Loucy (cell line): ENCODE measurements around the gene HUNK.

Experiments
- EZH2phosphoT487 ChIP-seq: fragments of 200-600 bp; IDR thresholded peaks from 2 replicates; pipeline ENCODE4 v1.6.1; 2018; ENCODE audit warnings: antibody characterized with exemption, mild to moderate bottlenecking, moderate library complexity, borderline replicate concordance
- TF ChIP-seq, protein P1 (sequence below): fragments of 200-600 bp; sonication (generic); conservative IDR thresholded peaks from 2 replicates; pipeline ENCODE4 v1.5.1; 2014; ENCODE audit warnings: mild to moderate bottlenecking, antibody characterized with exemption, low read length

DNA sequence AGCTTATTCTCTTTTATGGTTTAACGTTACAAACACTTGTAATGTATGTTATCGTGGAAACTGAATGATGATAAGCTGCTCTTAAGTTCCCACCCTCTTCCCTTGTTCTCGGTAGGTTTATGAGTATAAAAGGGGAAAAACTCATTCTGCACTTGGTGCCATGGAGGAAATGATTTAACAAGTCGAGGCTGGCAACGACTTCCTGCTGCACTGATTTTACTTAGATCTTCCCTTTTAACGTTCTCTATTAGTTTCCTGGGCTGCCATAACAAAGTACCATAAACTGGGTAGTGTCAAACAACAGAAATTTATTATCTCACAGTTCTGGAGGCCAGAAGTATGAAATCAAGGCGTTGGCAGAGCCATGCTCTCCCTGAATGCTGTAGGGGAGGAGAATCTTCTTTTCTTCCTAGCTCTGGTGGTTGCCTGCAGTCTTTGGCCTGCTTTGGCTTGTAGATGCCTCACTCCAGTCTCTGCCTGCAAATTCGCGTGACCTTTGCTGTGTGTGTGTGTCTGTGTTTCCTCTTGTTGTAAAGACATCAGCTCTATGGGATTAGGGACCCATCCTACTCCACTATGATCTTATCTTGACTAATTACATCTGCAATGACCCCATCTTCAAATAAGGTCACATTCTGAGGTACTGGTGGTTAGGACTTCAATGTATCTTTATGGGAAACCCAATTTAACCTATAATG is 26.3 kb downstream of the HUNK start:
- TF ChIP-seq, protein P1, sequence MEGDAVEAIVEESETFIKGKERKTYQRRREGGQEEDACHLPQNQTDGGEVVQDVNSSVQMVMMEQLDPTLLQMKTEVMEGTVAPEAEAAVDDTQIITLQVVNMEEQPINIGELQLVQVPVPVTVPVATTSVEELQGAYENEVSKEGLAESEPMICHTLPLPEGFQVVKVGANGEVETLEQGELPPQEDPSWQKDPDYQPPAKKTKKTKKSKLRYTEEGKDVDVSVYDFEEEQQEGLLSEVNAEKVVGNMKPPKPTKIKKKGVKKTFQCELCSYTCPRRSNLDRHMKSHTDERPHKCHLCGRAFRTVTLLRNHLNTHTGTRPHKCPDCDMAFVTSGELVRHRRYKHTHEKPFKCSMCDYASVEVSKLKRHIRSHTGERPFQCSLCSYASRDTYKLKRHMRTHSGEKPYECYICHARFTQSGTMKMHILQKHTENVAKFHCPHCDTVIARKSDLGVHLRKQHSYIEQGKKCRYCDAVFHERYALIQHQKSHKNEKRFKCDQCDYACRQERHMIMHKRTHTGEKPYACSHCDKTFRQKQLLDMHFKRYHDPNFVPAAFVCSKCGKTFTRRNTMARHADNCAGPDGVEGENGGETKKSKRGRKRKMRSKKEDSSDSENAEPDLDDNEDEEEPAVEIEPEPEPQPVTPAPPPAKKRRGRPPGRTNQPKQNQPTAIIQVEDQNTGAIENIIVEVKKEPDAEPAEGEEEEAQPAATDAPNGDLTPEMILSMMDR = no peak
- TF ChIP-seq EZH2phosphoT487 = no peak
